HG02852 (cell line): ENCODE data around the gene FAM110D.

Experiments used
- ATAC-seq: cut with Tn5 transposase; IDR thresholded peaks from one replicate; pipeline ENCODE4 v1.9.1; 2021; ENCODE audit warnings: mild to moderate bottlenecking, moderate library complexity; ENCODE audit not compliant: unreplicated experiment

The FAM110D gene

DNA sequence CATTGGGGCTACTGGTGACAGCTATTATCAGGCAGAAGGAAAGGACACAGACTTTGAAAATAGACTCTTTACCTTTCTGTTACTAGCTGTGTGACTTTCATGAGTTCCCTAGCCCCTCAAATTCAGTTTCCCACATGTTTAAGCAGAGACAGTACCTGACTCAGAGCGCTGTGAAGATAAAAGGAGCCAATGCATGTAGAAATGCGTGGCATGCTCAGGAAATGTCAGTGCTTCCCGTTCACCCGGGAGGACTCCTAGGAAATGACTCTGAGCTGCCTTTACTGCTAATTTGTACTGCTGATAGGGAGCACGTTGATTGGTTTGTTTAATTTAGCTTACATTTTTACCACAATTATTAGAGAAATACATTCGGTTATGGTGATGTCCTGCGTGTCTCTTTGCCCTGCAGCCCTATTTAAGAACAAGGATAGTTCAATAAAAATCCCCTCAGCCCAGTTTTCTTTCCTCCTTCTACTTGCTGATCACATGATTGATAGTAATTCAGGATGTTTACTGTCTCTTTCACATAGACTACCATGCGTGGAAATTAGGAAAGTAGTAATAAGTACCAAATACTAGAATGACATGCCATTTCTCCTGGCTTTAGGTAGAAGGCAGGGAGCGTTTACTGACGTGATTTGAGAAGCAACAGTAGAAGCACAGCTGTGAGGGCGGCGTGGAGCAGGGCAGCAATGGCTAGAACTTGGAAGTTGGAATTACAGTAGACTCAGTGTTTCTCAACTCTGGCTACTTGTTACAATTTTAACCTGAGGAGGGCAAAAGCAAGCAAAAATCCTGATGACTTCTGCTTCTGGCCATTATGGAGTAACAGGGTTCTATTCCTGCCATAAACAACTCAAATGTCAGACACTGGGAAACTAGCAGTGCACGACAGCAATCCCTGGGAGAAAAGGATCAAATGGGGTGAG, 31.4 kb upstream of the FAM110D start:
- ATAC-seq = no peak

DNA sequence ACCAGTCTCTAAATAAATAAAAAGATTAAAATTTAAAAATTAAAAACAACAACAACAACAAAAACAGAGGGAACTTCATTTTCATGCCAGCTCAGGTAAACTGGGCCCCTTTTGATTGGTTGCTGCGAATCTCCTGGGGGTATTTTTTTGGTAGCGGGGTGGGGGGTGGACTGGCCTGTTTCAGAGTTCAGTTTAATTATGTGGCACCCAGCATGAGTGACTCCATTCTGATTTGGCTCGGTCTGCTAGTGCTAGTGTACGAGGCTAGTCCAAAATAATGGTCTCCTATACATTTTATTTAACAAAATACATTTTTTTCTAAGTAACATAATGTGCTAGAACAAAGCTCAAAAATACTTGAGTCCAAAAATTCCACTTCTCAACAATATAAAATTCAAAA, 29.1 kb upstream of the FAM110D start:
- no peak for ATAC-seq

DNA sequence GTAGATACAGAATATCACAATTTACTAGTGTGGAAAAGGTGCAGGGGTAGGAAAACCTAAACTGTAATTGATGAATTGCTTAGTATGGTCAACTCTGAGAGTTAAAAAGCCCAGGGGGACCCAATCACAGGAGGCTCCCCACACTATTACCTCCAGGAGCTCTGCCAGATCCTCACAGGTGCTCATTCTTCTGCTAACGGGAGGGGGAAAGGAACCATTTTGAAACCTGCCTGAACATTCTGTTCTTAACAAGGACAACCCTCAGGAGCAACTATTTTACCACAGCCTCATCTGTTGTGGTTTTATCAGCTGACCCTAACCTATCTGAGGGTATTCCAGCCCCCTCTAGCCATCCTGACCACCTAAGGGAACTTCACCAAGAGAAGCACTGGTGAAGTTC, 28.2 kb upstream of the FAM110D start:
- ATAC-seq = no peak

DNA sequence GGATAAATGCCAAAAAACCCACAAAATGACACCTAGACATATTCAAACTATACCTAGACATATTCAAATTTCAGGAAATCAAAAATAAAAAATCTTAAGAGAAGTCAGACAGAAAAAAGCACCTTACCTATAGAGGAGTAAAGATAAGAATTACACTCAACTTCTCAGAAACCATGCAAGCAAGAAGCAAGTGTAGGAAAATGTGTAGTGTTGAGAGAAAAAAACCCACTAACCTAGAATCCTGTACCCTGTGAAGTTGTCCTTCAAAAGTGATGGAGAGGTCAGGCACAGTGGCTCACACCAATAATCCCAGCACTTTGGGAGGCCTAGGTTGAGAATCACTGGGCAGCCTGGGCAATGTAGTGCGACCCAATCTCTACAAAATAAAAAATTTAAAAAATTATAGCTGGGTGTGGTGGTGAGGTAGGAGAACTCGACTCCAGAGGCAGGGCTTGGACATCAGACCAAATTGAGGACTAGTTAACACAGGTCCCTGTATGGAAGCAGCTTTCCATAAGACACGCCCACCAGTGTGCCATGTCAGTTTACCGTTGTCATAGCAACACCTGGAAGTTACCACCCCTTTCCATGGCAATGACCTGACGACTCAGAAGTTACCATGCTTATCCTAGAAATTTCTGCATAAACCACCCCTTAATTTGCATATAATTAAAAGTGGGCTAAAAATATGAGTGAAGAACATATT, 26.6 kb upstream of the FAM110D start:
- ATAC-seq = no peak

DNA sequence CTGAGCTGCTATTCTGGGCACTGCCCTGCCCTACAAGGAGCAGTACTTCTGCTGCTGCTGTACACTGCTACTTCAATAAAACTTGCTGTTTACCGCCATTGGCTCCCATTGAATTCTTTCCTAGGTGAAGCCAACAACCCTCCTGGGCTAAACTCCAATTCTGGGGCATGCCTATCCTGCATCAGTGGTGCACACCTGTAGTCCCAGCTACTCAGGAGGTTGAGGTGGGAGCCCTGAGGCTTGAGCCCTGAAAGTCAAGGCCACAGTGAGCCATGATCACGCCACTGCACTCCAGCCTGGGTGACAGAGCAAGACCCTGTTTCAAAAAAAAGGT, 26.1 kb upstream of the FAM110D start:
- ATAC-seq = no peak

DNA sequence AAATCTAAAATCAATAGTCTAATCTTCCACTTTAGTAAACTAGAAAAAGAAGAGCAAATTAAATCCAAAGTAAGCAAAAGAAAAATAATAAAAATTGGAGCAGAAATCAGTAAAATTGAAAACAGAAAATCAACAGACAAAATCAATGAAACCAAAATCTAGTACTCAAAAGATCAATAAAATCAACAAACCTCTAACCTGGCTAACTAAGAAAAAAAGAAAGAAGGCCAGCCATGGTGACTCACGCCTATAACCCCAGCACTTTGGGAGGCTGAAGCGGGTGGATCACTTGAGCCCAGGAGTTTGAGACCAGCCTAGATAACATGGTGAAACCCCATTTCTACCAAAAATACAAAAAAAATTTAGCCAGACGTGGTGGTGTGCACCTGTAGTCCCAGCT, 24.4 kb upstream of the FAM110D start:
- ATAC-seq = no peak

DNA sequence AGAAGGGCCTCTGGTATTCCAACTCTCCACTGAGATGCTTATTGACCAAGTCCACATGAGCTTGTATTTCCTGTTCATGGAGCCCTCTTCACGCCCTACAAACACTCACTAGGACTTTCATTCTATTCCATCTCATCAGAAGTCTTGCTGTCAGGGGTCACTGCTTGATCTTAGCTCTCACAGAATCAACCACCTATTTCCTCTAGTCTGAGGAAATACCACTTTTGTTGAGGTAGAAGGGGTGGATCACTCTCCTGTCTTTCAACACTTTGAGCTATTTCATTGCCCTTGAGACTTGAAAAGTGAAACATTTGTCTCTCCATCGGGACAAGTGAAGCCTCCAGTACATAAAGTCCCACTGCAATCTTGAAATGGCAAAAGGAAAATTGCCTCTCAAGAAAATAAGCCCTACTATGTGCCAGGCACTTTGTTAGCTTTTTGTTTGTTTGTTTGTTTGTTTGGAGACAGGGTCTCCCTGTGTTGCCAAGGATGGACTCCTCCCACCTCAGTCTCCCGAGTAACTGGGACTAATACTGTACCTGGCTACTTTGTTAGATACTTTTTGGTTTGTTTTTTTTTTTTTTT, 19.8 kb upstream of the FAM110D start:
- ATAC-seq = no peak

DNA sequence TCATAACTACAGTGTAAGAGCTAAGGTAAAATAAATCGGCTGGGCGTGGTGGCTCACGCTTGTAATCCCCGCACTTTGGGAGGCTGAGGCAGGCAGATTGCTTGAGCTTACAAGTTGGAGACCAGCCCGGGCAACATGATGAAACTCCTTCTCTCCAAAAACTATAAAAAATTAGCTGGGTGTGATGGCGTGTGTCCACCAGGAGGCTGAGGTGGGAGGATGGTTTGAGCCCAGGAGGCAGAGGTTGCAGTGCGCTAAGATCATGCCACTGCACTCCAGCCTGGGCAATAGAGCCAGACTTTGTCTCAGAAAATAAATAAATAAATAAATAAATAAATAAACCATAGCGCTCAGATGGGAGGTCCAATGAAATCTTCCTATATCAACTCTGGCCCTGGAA, 16.7 kb upstream of the FAM110D start:
- ATAC-seq = no peak

DNA sequence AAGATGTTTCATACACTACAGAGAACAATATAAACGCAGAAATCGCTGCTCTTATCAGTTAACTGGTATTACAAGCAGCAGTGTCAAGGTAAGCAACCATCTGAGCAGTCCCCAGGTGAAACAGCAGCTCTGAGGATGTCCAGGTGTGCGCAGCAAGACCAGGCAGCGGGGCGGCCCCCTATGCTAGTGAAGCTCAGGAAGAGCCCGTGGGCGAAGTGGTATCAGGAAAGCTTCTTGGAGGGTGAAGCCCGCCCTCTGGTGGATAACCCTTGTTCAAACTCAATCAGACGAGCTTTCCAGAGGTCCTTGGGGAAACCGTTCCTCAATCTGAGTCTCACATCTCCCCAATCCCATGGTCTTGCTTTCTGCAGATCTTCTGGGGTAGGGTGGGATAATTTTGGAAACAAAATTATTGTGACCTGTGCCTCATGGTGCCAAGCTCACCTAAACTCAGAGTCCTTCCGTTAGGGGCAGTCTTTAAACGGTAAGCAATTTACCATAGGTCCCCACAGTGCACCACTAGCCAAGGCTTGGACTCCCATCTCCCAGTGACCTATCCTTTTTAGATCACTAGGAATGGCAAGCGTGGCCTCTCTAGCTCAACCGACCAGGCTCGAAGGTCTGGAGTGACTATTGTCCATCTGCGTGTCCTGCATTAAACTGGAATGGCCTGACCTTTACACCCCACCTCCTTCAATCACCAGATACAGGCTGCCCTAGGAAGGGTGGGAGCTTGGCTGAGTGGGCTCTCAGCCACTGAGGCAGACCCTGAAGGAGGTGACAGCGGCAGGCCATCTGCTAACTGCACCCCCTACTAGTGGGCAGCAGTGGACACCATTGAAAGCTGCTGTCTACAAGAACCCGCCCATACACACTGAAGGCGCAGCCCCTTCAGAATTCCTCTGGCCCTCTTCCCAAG, 13.6 kb upstream of the FAM110D start:
- ATAC-seq = no peak

DNA sequence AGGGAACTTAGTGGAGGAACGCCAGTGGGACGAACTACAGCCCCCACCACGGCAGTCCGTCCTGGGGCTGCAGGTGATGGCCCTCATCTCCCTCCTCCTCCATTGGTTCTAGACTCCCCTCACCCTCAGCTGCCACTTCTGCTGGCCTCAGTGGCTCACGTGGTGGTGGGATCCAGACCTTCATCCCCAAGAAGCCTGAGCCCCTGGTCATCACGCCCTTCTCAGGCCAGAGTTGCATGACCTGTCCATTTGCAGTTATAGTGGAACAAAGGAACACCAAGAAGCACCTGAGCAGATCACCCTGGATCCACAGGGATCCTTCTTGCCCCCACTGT, 13.0 kb upstream of the FAM110D start:
- ATAC-seq = no peak

DNA sequence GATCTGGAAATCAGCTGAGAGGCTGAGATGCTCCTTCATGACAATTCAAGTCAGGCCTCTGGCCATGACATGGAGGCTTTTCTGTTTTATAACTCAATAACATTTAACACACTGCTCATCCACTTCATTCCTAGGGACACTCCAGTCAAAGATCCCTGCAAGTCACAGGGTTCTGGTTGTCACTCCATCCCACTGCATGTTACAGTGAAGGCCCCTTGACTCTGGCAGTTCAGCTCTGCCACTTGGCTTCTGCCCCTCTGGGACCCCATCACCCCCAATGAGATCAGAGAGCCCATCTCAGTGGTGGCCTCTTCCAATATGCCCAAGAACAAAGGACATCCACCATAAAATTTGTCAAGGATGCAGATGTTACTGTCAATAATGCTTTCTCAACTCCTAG, 10.0 kb upstream of the FAM110D start:
- no peak for ATAC-seq

DNA sequence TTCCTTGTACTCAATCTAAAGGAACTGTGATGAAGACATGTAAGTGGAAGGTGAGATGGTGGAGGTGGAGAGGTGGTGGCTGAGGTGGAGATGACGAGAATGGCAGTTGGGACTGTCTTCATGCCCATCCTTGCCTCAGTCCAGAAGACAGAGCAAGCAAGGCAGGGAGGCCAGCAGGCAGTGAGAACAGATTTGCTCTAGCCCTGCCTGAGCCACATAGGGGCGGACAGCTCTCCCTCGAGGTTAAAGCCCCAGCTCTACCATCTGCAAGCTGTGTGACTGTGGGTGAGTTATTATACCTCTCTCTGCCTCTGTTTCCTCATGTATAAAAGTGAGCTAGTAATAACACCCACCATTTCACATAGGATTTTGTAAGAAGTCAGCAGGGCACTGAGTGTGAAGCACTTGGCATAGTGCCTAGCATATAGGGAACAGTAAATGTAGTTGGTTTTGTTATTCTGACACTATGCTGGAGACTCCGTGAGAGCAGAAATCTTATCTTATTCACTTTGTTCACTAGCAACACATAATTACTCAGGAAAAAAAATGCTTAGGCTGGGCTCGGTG, 4.8 kb upstream of the FAM110D start:
- no peak for ATAC-seq

DNA sequence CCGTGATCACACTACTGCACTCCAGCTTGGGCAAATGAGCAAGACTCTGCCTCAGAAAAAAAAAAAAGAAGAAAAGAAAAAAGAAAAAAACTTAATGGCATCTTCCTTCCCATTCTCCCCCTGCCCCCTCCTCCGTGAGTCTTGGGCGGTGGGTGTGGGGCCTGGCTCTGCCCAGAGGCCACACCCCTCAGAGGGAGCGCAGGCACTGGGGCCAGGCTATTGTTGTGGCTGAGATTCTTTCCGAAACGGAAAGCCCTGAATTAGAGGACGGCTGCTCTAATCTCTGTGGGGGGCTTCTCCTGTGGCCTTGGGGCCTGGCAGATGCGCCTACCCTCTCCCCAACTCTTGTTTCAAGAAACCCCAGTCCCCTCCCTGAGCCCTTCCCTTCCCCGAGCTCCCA, 4.1 kb upstream of the FAM110D start:
- no peak for ATAC-seq

DNA sequence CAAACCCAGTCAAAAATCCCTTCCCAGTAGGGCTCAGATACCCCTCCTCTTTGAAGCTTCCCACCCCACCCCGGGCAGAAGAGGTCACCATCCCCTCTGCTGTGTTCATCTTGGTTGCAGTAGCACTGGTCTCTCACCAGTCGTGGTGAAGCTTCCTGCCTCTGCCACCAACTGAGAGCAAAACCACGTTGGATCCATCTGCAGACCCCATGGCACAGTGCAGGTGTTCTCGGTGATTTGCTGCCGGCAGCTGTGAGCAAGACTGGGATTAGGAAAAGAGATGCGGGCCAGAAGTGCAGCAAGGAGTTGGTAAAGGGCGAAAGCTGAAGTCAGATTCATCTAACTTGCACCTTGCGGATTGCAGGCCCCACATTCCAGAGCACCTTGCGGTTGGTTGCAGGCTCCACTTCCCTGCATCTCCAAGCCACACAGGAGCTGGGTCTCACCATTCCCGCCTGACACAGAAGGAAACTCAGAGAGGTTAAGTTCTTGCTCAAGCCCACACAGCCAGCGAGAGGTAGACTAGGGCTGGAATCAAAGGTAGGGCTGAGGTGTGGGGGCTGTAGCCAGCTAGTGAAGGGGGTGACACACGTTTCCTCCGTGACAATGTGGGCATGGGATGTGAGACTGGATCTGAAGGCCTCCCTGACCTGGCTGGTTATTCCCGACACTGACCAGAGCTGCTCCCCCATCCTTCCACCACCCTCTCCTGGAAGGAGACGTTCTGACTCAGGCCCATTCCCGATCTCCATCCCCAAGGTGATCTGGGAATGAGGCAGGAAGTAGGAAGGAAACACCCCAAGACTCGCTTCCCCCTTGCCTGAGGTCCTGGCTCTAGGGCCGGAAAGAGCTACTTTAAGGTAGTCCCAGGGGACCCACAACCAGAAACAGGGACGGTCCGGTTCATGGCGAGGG, 3.3 kb upstream of the FAM110D start:
- no peak for ATAC-seq

DNA sequence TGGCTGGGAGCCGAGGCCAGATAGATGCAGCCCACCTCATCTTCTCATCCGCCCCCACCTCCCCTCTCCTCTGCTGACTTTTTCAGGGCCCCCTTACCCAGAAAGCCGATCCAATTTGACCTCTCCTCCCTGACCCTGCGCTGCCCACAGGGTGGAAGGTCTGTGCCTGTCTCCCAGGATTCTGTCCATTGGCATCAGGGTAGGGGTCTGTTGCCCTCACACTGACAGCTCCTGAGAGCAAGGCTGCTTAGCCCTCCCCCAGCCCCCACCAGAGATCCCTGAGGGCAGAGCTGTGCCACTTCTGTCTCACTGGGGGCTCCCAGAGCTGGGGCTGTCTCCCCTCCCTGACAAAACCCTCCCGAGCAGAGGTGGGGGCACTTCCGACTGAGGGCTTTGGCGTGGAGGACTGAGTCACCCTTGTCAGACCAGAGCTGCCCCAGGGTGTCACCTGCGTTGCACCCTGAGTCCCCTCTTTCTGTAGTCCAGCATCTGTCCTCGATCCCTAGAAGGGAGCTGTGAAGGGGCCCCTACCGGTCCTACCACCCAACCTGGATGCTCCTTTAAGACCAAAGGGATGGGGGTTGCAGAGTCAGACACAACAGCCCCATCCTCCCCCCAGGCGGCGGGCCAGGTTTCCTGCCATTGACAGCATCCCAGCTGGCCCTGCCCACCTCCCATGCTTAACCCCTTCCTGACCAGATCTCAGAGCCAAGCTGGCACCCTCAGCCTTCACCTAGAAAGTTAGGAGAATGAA, 2.4 kb upstream of the FAM110D start:
- ATAC-seq = no peak

DNA sequence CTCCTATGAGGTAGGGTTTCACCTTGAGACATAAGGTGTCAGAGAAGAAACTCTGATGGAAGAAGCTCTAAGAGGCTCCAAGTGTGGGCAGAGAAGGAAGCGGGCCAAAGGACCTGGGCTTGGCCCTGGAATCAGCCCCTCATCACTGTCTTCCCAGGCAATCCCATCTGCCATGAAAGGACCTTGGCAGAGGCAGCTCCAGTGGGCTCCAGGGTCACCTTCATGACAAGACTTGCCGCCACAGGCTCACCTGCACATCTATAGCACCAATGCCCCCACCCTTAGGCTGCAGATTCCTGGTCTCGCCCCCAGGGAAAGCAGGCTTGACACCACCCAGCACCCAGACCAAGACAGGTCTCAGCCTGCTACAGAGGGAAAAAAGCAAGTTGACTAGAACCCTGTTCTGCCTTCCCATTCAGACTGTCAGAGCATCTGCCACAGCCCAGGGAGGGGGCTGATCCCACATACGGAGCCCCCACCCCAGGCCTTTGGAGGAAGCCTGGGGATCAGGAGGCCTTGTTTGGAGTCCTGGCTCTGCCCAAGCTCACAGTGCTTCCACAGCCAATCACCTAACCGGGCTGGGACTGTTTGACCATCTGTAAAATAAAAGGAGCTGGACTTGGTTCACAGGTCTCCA, 490 bp upstream of the FAM110D start:
- no peak for ATAC-seq

DNA sequence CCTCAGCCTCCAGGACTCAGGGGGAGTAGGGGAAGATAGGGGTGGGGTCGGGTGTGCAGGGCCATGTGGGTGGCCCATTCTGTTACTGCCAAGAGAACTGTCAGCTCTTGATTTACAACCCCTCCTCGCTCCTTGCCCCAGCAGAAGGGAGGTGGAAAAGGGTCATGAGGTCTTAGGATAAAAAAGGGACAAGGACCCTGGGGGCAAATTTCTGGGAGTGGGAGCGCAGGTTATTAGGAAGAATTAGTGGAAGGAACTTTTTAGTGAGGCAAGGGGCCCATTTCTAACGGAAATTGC, 812 bp downstream of the FAM110D start:
- ATAC-seq = no peak

DNA sequence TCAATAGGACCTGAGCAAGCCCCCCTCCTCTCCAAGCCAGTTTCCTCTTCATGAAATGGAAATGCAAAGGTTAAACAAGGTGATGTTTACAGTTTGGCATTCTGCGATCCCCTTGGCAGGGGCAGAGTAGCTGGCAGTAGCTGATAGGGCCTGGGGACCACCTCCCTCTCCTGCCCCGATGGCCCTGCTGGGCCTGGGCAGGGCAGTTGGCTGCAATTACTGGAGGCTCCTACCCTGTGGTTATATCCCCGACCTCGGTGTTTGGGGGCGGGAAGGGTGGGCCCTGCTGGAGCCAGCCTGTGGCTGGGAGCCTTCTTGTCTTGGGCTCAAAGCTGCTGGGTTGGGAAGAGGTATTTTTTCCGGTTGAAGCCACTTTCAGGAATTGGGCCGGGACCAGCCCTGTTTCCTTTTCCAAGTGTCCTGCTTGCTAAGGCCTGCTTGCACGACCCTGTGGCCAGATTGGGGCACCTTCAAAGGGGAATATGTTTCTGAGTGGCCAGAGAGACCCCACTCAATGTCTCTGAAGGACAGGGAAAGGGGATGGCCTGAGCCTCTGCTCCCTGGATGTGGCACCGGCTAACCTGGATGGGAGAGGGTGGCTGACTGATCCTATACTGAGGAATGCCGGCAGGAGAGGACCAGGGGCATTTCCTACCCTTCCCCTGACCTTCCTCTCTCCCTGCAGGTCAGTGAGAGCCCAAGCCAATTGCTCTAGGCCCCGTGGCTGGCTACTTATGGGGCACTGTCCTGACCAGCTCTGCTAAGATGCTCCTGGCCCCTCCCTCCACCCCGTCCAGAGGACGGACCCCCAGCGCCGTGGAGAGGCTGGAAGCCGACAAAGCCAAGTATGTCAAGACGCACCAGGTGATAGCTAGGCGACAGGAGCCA, 1.9 kb downstream of the FAM110D start:
- ATAC-seq = no peak
